Measurements from ENCODE around the gene IFT43.
A peak's percentile ranks its signal among the peaks of the same experiment; 100 is the strongest.

The IFT43 gene

DNA sequence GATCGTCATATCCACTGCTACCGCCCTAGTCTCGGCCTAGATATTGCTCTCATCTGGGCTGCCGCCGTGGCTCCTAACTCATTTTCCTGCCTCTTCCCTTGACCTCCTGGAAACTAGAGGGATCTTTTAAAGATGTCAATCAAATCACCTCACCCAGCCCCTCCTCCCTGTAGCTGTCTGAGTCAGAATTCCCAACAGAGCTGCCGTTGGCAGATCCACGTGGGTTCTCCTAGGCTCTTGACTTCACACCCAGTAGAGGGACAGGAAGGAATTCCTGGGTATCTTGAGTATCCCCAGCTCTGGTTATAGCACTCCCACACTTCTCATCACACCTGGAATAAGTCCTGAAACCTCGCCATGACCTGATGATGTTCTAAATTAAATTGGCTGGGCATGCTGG, 15.7 kb upstream of the IFT43 start:
- no peaks in the 10 kb centered on the region for H3K9me3 ChIP-seq (ENCODE audit: control insufficient read depth, insufficient read depth, low read length)
- H3K4me1 ChIP-seq (ENCODE audit: control insufficient read depth, insufficient read depth, low read length): peaks cover 4% of the 10 kb centered on the region
- H3K4me3 ChIP-seq (ENCODE audit: low read depth, low read length): no peak overlapping the region
- H3K36me3 ChIP-seq (ENCODE audit: control insufficient read depth, insufficient read depth, low read length): no peaks in the 10 kb centered on the region
- H3K9ac ChIP-seq (ENCODE audit: low read depth, low read length): no peak overlapping the region
- H3K27me3 ChIP-seq (ENCODE audit: control insufficient read depth, insufficient read depth, low read length): no peaks in the 10 kb centered on the region

DNA sequence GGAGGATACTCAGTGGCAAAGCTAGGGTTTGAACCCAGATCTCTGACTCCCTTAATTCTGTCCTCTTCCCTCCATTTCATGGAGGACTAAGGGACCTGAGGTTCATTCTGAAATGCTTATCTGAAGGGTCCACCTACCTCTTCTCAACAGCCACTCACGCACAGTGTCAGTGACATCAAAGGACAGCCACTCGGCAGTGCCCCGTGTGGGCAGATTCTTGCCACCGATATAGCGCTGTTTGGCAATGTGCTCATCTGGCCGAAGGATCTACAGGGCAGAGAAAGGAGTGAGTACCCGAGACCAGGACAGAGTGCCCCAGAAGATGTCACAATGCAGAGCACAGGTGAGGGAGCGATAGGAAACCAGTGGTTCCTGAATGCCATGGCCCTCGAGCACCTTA, 14.6 kb upstream of the IFT43 start:
- Histone ChIP-seq H3K9ac (ENCODE audit: low read depth, low read length) (no peak overlapping the region), H3K27me3 (ENCODE audit: control insufficient read depth, insufficient read depth, low read length) (no peaks in the 10 kb centered on the region), H3K9me3 (ENCODE audit: control insufficient read depth, insufficient read depth, low read length) (no peaks in the 10 kb centered on the region), H3K4me3 (ENCODE audit: low read depth, low read length) (no peak overlapping the region), H3K36me3 (ENCODE audit: control insufficient read depth, insufficient read depth, low read length) (no peaks in the 10 kb centered on the region), H3K4me1 (ENCODE audit: control insufficient read depth, insufficient read depth, low read length) (peaks cover 4% of the 10 kb centered on the region)

GRCh38 chr14:75971509-75971908, 14.1 kb upstream of the IFT43 start:
- H3K36me3 ChIP-seq (ENCODE audit: control insufficient read depth, insufficient read depth, low read length): no peaks in the 10 kb centered on the region
- H3K9me3 ChIP-seq (ENCODE audit: control insufficient read depth, insufficient read depth, low read length): no peaks in the 10 kb centered on the region
- H3K4me3 ChIP-seq (ENCODE audit: low read depth, low read length): no peak overlapping the region
- H3K9ac ChIP-seq (ENCODE audit: low read depth, low read length): no peak overlapping the region
- H3K27me3 ChIP-seq (ENCODE audit: control insufficient read depth, insufficient read depth, low read length): no peaks in the 10 kb centered on the region
- peaks cover 5% of the 10 kb centered on the region for H3K4me1 ChIP-seq (ENCODE audit: control insufficient read depth, insufficient read depth, low read length)

DNA sequence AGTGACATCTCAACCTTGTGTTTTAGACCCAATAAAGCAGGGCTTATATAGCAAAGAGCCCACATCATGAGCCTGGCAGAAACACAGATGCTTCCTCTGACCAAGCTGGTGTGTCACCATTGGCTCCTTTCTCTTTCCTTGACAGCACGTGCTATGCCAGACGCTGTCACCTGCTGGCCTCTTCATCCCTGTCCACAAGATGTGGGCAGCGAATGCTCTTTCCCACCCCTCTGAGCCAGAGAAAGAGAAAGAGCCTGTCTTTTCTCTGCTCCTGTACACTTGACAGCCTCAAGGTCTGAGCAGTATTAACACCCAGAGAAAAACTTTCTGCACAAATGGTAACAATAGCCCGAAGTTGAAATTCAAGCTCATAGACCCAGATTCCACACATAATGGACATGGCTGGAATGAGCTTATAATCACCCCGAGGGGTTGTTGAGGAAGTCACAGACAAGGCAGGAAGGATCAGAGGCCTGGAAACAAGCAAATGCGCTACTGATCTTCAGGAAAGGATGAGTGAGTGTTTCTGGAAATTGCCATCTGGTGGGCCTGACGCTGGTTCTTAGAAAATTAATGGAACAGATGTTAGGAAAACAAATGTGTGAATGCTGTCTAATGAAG, 12.7 kb upstream of the IFT43 start:
- no peaks in the 10 kb centered on the region for H3K36me3 ChIP-seq (ENCODE audit: control insufficient read depth, insufficient read depth, low read length)
- H3K4me1 ChIP-seq (ENCODE audit: control insufficient read depth, insufficient read depth, low read length): peaks cover 10% of the 10 kb centered on the region
- H3K9me3 ChIP-seq (ENCODE audit: control insufficient read depth, insufficient read depth, low read length): no peaks in the 10 kb centered on the region
- H3K27me3 ChIP-seq (ENCODE audit: control insufficient read depth, insufficient read depth, low read length): no peaks in the 10 kb centered on the region
- H3K4me3 ChIP-seq (ENCODE audit: low read depth, low read length): no peak overlapping the region
- no peak overlapping the region for H3K9ac ChIP-seq (ENCODE audit: low read depth, low read length)

GRCh38 chr14:75976826-75977581, 8.6 kb upstream of the IFT43 start:
- Histone ChIP-seq H3K4me1 (ENCODE audit: control insufficient read depth, insufficient read depth, low read length) (peaks cover 18% of the 10 kb centered on the region), H3K36me3 (ENCODE audit: control insufficient read depth, insufficient read depth, low read length) (no peaks in the 10 kb centered on the region), H3K9ac (ENCODE audit: low read depth, low read length) (no peak overlapping the region), H3K9me3 (ENCODE audit: control insufficient read depth, insufficient read depth, low read length) (no peaks in the 10 kb centered on the region), H3K4me3 (ENCODE audit: low read depth, low read length) (no peak overlapping the region), H3K27me3 (ENCODE audit: control insufficient read depth, insufficient read depth, low read length) (no peaks in the 10 kb centered on the region)

DNA sequence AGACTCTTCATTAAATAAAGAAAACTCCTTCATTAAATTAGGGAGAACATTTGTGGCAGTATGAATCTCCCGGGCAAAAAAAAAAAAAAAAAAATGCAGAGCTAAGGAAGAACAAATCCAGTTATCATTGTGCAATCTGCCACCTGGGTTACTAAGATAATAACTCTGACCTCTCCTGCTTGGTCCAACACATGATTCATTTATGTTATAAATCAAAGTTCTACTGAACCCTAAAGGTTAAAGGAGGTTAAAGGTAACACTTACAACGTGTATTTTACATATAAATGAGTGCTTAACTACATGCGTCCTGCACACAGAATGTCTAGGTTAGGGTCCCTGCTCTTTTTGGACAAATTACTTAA, 8.0 kb upstream of the IFT43 start:
- Histone ChIP-seq H3K9ac (ENCODE audit: low read depth, low read length) (no peak overlapping the region), H3K4me1 (ENCODE audit: control insufficient read depth, insufficient read depth, low read length) (peaks cover 15% of the 10 kb centered on the region), H3K27me3 (ENCODE audit: control insufficient read depth, insufficient read depth, low read length) (no peaks in the 10 kb centered on the region), H3K9me3 (ENCODE audit: control insufficient read depth, insufficient read depth, low read length) (no peaks in the 10 kb centered on the region), H3K36me3 (ENCODE audit: control insufficient read depth, insufficient read depth, low read length) (no peaks in the 10 kb centered on the region), H3K4me3 (ENCODE audit: low read depth, low read length) (no peak overlapping the region)

GRCh38 chr14:75978249-75978731, 7.3 kb upstream of the IFT43 start:
- Histone ChIP-seq H3K36me3 (ENCODE audit: control insufficient read depth, insufficient read depth, low read length) (no peaks in the 10 kb centered on the region), H3K4me1 (ENCODE audit: control insufficient read depth, insufficient read depth, low read length) (peaks cover 14% of the 10 kb centered on the region), H3K9ac (ENCODE audit: low read depth, low read length) (no peak overlapping the region), H3K27me3 (ENCODE audit: control insufficient read depth, insufficient read depth, low read length) (peaks cover 6% of the 10 kb centered on the region), H3K9me3 (ENCODE audit: control insufficient read depth, insufficient read depth, low read length) (no peaks in the 10 kb centered on the region), H3K4me3 (ENCODE audit: low read depth, low read length) (no peak overlapping the region)

DNA sequence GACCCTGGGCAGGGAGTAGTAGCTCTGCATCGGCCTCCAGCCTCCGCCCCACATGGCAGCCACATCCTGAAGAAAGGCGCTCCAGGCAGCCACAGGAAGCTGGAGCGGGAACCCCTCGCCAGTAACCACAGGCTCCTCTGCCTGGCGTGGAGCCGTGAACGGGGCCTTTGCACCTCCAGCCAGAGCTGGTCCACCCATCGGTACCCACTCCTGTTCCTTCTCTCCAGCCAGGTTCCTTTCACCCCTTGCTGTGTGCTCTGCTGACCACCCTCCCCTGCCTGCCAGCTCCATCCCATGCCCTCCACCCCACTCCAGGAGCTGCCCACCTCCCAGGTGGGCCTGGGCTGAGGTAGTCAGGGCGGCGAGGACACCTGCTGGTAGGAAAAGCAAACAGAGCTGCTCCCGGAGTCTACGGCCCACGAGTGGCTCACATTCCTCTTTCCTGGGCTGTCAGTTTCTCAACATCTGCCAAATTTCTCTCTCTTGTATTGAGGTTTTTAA, 6.4 kb upstream of the IFT43 start:
- Histone ChIP-seq H3K9ac (ENCODE audit: low read depth, low read length) (no peak overlapping the region), H3K36me3 (ENCODE audit: control insufficient read depth, insufficient read depth, low read length) (no peaks in the 10 kb centered on the region), H3K4me1 (ENCODE audit: control insufficient read depth, insufficient read depth, low read length) (peaks cover 14% of the 10 kb centered on the region), H3K27me3 (ENCODE audit: control insufficient read depth, insufficient read depth, low read length) (peaks cover 14% of the 10 kb centered on the region), H3K4me3 (ENCODE audit: low read depth, low read length) (no peak overlapping the region), H3K9me3 (ENCODE audit: control insufficient read depth, insufficient read depth, low read length) (no peaks in the 10 kb centered on the region)

DNA sequence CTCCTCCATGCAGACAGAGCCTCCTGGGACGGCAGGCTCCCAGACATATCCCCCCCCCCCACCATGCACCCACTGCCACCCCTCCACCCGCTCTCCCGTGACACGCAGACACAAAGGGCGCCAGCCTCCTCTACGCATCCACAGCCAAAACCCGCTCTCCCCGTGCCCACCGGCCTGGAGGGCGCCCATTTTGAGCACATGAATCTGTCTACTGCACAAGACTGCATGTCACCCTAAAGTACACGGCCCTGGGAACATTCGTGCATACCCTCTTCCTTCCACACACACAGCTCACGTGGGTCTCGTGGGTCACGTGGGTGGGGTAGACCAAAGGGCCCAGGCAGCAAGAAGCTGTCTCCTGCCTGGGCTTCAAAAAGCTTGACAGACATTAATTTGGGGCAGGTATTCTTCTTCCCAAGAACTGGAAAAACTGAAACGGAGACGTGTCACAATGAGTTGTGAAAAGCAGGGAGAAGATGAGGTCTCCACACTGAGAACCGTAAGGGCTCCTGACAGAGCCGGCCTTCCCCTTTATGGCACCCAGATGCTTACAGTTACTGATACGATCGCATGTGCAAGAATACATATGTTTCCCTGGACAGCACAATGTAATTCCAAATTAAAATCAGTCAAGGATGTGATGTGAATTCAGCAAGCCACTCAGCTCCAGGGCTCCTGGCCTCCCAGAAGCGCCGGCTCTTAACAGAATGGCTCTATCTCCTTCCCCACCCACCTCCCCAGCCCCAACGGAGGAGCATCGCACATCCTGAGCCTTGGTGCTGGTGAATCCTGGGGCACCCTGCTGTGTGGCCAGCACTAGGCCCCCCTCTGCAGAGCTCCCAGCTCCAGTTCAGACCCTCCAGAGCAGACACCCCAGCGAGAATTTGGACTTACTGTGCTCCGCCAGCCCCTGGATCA, 5.7 kb upstream of the IFT43 start:
- H3K4me3 ChIP-seq (ENCODE audit: low read depth, low read length): no peak overlapping the region
- H3K4me1 ChIP-seq (ENCODE audit: control insufficient read depth, insufficient read depth, low read length): peaks cover 14% of the 10 kb centered on the region
- H3K36me3 ChIP-seq (ENCODE audit: control insufficient read depth, insufficient read depth, low read length): no peaks in the 10 kb centered on the region
- peaks cover 22% of the 10 kb centered on the region for H3K27me3 ChIP-seq (ENCODE audit: control insufficient read depth, insufficient read depth, low read length)
- no peak overlapping the region for H3K9ac ChIP-seq (ENCODE audit: low read depth, low read length)
- H3K9me3 ChIP-seq (ENCODE audit: control insufficient read depth, insufficient read depth, low read length): no peaks in the 10 kb centered on the region

GRCh38 chr14:75980856-75981255, 4.7 kb upstream of the IFT43 start:
- H3K36me3 ChIP-seq (ENCODE audit: control insufficient read depth, insufficient read depth, low read length): no peaks in the 10 kb centered on the region
- no peaks in the 10 kb centered on the region for H3K9me3 ChIP-seq (ENCODE audit: control insufficient read depth, insufficient read depth, low read length)
- no peak overlapping the region for H3K4me3 ChIP-seq (ENCODE audit: low read depth, low read length)
- H3K4me1 ChIP-seq (ENCODE audit: control insufficient read depth, insufficient read depth, low read length): peaks cover 16% of the 10 kb centered on the region
- H3K9ac ChIP-seq (ENCODE audit: low read depth, low read length): no peak overlapping the region
- peaks cover 26% of the 10 kb centered on the region for H3K27me3 ChIP-seq (ENCODE audit: control insufficient read depth, insufficient read depth, low read length)

DNA sequence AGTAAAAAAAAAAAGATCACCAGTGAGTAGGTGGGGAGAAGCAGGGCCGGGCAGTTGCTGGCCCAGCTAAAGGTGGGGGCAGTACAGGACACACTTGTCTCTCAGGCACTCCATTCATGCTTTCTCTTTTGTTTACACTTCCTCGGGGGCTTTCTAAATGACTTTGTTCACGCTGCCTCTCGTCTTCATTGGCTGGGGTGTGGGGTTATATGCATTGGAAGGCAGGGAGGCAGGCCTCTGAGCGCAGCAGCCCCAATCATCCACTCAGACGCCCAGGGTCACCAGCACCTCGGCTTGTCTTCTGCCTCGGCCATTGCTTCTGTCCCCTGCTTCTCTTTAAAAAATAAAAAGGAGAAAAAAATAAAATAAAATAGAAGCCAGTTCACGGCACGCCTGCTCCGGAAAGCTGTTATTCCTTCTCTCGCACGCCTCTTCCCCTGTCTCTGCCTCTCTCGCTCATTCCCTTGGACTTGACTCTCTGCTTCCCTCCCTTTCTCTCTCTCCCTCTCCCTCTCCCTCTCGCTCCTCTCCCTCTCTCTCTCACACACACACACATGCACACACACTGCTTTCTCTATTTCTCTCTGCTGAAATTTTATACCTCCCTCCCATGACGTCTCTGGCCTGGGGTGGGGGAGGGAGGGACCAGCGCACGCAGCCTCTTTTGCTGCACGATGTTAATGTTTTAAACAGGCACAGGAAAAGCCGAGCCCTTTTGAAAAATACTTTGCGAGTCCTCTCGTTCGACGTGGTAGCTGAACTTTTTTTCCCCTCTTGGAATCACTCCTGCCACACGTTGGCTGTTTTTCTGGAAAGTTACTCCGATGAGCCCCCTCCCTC, 3.9 kb upstream of the IFT43 start, which contains the start of gene TGFB3:
Gene TGFB3, minus strand, starts transcription at position 570 of the 840 bp plus-strand sequence. CDS start 1,102 bp downstream, outside the sequence.
- no peaks in the 10 kb centered on the region for H3K9me3 ChIP-seq (ENCODE audit: control insufficient read depth, insufficient read depth, low read length)
- peaks cover 13% of the 10 kb centered on the region for H3K4me1 ChIP-seq (ENCODE audit: control insufficient read depth, insufficient read depth, low read length)

More for the DNA sequence above, 3.9 kb upstream of the IFT43 start, which contains the start of gene TGFB3:
- Histone ChIP-seq H3K36me3 (ENCODE audit: control insufficient read depth, insufficient read depth, low read length) (no peaks in the 10 kb centered on the region), H3K27me3 (ENCODE audit: control insufficient read depth, insufficient read depth, low read length) (peaks cover 26% of the 10 kb centered on the region), H3K4me3 (ENCODE audit: low read depth, low read length) (peak within 1 kb of the TSS; percentile 70), H3K9ac (ENCODE audit: low read depth, low read length) (no peak within 1 kb of the TSS)

Measured in iPS-15b (cell line).